H9 (cell line): ENCODE results near the gene C3. TPM values are rescaled to one million over a fixed set of nuclear protein-coding genes. Genes with fewer than 3 reads are reported as not detected.

ENCODE experiments used
- DNase-seq: peaks from one replicate; pipeline ENCODE4 v3.0.0-alpha.2; 2017
- H2AFZ ChIP-seq: one replicate; pipeline ENCODE4 v1.6.1; 2013; ENCODE audit warnings: mild to moderate bottlenecking, low read length, control low read depth, moderate library complexity
- H2AK5ac ChIP-seq: 2 replicates; pipeline ENCODE4 v1.6.1; 2013; ENCODE audit warnings: low read length, control low read depth, mixed read lengths; ENCODE audit not compliant: insufficient read length
- H2BK120ac ChIP-seq: one replicate; pipeline ENCODE4 v1.6.1; 2013; ENCODE audit warnings: low read depth, mild to moderate bottlenecking, low read length, control low read depth, inconsistent platforms; ENCODE audit not compliant: poor library complexity, severe bottlenecking
- H2BK12ac ChIP-seq: 2 replicates; pipeline ENCODE4 v1.6.1; 2013; ENCODE audit warnings: low read length, control low read depth, mixed read lengths, low read depth; ENCODE audit not compliant: insufficient read length
- H2BK15ac ChIP-seq: 2 replicates; pipeline ENCODE4 v1.6.1; 2013; ENCODE audit warnings: low read depth, low read length, control low read depth
- H2BK20ac ChIP-seq: one replicate; pipeline ENCODE4 v1.6.1; 2013; ENCODE audit warnings: low read depth, mild to moderate bottlenecking, low read length, control low read depth, inconsistent platforms; ENCODE audit not compliant: poor library complexity, severe bottlenecking
- H2BK5ac ChIP-seq: 2 replicates; pipeline ENCODE4 v1.6.1; 2013; ENCODE audit warnings: low read length, control low read depth, mixed read lengths; ENCODE audit not compliant: insufficient read length
- H3K14ac ChIP-seq: 2 replicates; pipeline ENCODE4 v1.6.1; 2013; ENCODE audit warnings: low read length, control low read depth; ENCODE audit not compliant: insufficient read depth
- H3K18ac ChIP-seq: 2 replicates; pipeline ENCODE4 v1.6.1; 2013; ENCODE audit warnings: low read depth, mild to moderate bottlenecking, mixed read lengths, low read length, control low read depth; ENCODE audit not compliant: insufficient read length
- H3K23ac ChIP-seq: 2 replicates; pipeline ENCODE4 v1.6.1; 2013; ENCODE audit warnings: low read length, control low read depth, mixed read lengths, low read depth; ENCODE audit not compliant: insufficient read length
- H3K23me2 ChIP-seq: 2 replicates; pipeline ENCODE4 v1.6.1; 2013; ENCODE audit warnings: low read depth, mild to moderate bottlenecking, mixed read lengths, low read length, control low read depth; ENCODE audit not compliant: insufficient read length, poor library complexity, severe bottlenecking
- H3K27ac ChIP-seq: 2 replicates; pipeline ENCODE4 v1.5.1; 2013; ENCODE audit warnings: low read length, control low read depth, mixed read lengths, low read depth; ENCODE audit not compliant: insufficient read length
- H3K27me3 ChIP-seq: 2 replicates; pipeline ENCODE4 v1.6.1; 2013; ENCODE audit warnings: low read length, control low read depth, inconsistent platforms; ENCODE audit not compliant: insufficient read depth
- H3K4ac ChIP-seq: 2 replicates; pipeline ENCODE4 v1.6.1; 2013; ENCODE audit warnings: low read depth, mild to moderate bottlenecking, control low read depth, inconsistent platforms, low read length, moderate library complexity
- H3K4me1 ChIP-seq: 2 replicates; pipeline ENCODE4 v1.6.1; 2013; ENCODE audit warnings: low read length, control low read depth, inconsistent platforms; ENCODE audit not compliant: insufficient read depth
- H3K4me2 ChIP-seq: 2 replicates; pipeline ENCODE4 v1.6.1; 2013; ENCODE audit warnings: low read length, control low read depth, mixed read lengths; ENCODE audit not compliant: insufficient read length, insufficient read depth
- H3K56ac ChIP-seq: 2 replicates; pipeline ENCODE4 v1.6.1; 2013; ENCODE audit warnings: low read depth, mild to moderate bottlenecking, mixed read lengths, low read length, control low read depth; ENCODE audit not compliant: insufficient read length
- H3K79me1 ChIP-seq: 2 replicates; pipeline ENCODE4 v1.6.1; 2013; ENCODE audit warnings: low read depth, mild to moderate bottlenecking, moderate library complexity, low read length, control low read depth, inconsistent platforms; ENCODE audit not compliant: insufficient read depth, poor library complexity, severe bottlenecking
- H3K79me2 ChIP-seq: 2 replicates; pipeline ENCODE4 v1.6.1; 2013; ENCODE audit warnings: low read length, control low read depth, inconsistent platforms; ENCODE audit not compliant: insufficient read depth
- H3K9ac ChIP-seq: 2 replicates; pipeline ENCODE4 v1.6.1; 2013; ENCODE audit warnings: low read length, control low read depth, mixed read lengths; ENCODE audit not compliant: insufficient read length; ENCODE audit errors: extremely low read depth
- H3K9me3 ChIP-seq: one replicate; pipeline ENCODE4 v1.6.1; 2013; ENCODE audit warnings: low read depth, low read length, inconsistent platforms; ENCODE audit not compliant: control insufficient read depth
- H3T11ph ChIP-seq: one replicate; pipeline ENCODE4 v1.6.1; 2013; ENCODE audit warnings: mild to moderate bottlenecking, low read length, control low read depth, inconsistent platforms
- H4K20me1 ChIP-seq: one replicate; pipeline ENCODE4 v1.6.1; 2013; ENCODE audit not compliant: control insufficient read depth, insufficient read length, insufficient read depth
- H4K5ac ChIP-seq: 2 replicates; pipeline ENCODE4 v1.6.1; 2013; ENCODE audit warnings: low read depth, mild to moderate bottlenecking, mixed read lengths, low read length, control low read depth; ENCODE audit not compliant: insufficient read length
- H4K8ac ChIP-seq: replicated peaks from 2 replicates; pipeline ENCODE4 v1.6.1; 2013; ENCODE audit warnings: low read length, control low read depth, mixed read lengths, low read depth; ENCODE audit not compliant: insufficient read length
- H4K91ac ChIP-seq: 2 replicates; pipeline ENCODE4 v1.6.1; 2013; ENCODE audit warnings: low read depth, mild to moderate bottlenecking, moderate library complexity, mixed read lengths, low read length, control low read depth; ENCODE audit not compliant: insufficient read length
- H3K27ac Mint-ChIP-seq, 3 experiments: 2 replicates in 2 of 3; 3 replicates in 1 of 3; pipeline ENCODE4 v1.8.0; 2020 to 2021; ENCODE audit warnings: mixed read lengths in 3 of 3, mild to moderate bottlenecking in 1 of 3, moderate library complexity in 1 of 3
- H3K27me3 Mint-ChIP-seq: 2 replicates; pipeline ENCODE4 v1.8.0; 2021; ENCODE audit warnings: low read depth, mild to moderate bottlenecking, moderate library complexity, mixed read lengths
- H3K36me3 Mint-ChIP-seq, 3 experiments: 2 replicates in 2 of 3; 3 replicates in 1 of 3; pipeline ENCODE4 v1.8.0; 2020 to 2021; ENCODE audit warnings: low read depth in 3 of 3, mixed read lengths in 3 of 3; ENCODE audit not compliant: insufficient read depth in 1 of 3
- H3K4me1 Mint-ChIP-seq, 2 experiments: 2 replicates each; pipeline ENCODE4 v1.8.0; 2020; ENCODE audit warnings: mixed read lengths in 2 of 2
- H3K4me3 Mint-ChIP-seq, 2 experiments: 2 replicates in 1 of 2; 3 replicates in 1 of 2; pipeline ENCODE4 v1.8.0; 2020 to 2021; ENCODE audit warnings: mild to moderate bottlenecking in 2 of 2, mixed read lengths in 2 of 2, moderate library complexity in 1 of 2
- H3K9me3 Mint-ChIP-seq, 2 experiments: 2 replicates in 1 of 2; 3 replicates in 1 of 2; pipeline ENCODE4 v1.8.0; 2020; ENCODE audit warnings: mild to moderate bottlenecking in 2 of 2, mixed read lengths in 2 of 2, moderate library complexity in 1 of 2
- WGBS: extraction: QIAGEN DNeasy Blood & Tissue Kit; methylation state at CpG from one replicate; pipeline ENCODE4 v1.1.7; 2013; ENCODE audit warnings: missing lambda C conversion rate, low lambda C conversion rate, mixed read lengths; ENCODE audit not compliant: insufficient read length; ENCODE audit errors: extremely low coverage; 5-methylcytosine and 5-hydroxymethylcytosine counted together
- total RNA-seq: library from RNA; stranded (reverse); gene quantifications from 2 replicates; pipeline ENCODE4 v1.2.1, GENCODE V29; 2021
- TF ChIP-seq, protein P1 (sequence below): fragments of 200-600 bp; sonication (generic); conservative IDR thresholded peaks from 3 replicates; pipeline ENCODE4 v1.8.0; 2021; ENCODE audit warnings: antibody characterized with exemption, mild to moderate bottlenecking

The C3 gene
- total RNA-seq, 1 experiment from 2014 or later = 5.9 TPM

DNA sequence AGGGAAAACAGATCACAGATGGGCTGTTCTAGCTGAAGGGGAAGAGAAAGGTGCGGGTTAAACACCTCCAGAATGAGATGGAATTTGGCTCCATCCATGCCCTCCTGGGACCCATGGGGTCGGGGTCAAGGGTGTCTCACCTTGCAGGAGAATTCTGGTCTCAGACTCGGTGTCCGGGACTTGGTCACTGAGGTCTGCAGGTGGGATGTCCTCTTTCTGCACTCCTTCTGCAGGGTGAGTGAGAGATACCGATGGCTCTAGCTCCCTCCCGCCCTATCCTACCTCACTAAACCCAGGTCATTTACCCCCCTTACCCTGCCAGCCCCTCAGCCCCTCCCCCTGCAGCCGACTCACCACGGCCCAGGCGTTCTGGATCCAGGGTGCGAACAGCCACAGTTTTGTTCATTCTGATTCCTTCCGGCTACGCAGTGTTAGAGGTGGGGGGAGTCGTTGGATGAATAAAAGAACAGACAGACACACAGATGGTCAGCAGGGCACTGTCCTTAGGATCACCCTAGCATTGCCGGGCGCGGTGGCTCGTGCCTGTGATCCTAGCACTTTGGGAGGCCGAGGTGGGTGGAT lies 24.1 kb downstream of the C3 start:
- no peak overlapping the region for H3T11ph ChIP-seq
- H3K27ac ChIP-seq = no peak overlapping the region
- no peak overlapping the region for H3K4me2 ChIP-seq
- Mint-ChIP-seq H3K4me3 (peak overlapping the region in 1 of 2 experiments; percentile 14; a peak in 1 of 5 replicates), H3K27ac (no peak overlapping the region), H3K9me3 (peaks cover 5 to 53% of the 10 kb centered on the region in 2 experiments; a peak in 3 of 5 replicates), H3K4me1 (peaks cover 1% of the 10 kb centered on the region in 2 experiments; a peak in 1 of 4 replicates), H3K27me3 (no peaks in the 10 kb centered on the region; the same call in 1 of the 2 replicates), H3K36me3 (peaks cover 0 to 4% (median 0%) of the 10 kb centered on the region in 3 experiments; a peak in 4 of 7 replicates)
- no peaks in the 10 kb centered on the region for H3K9me3 ChIP-seq
- no peak overlapping the region for H4K8ac ChIP-seq
- H2AK5ac ChIP-seq = no peak overlapping the region
- no peak overlapping the region for H3K4ac ChIP-seq
- no peak overlapping the region for H4K5ac ChIP-seq
- no peak overlapping the region for H2BK20ac ChIP-seq
- H3K79me1 ChIP-seq = no peaks in the 10 kb centered on the region
- TF ChIP-seq, protein P1, sequence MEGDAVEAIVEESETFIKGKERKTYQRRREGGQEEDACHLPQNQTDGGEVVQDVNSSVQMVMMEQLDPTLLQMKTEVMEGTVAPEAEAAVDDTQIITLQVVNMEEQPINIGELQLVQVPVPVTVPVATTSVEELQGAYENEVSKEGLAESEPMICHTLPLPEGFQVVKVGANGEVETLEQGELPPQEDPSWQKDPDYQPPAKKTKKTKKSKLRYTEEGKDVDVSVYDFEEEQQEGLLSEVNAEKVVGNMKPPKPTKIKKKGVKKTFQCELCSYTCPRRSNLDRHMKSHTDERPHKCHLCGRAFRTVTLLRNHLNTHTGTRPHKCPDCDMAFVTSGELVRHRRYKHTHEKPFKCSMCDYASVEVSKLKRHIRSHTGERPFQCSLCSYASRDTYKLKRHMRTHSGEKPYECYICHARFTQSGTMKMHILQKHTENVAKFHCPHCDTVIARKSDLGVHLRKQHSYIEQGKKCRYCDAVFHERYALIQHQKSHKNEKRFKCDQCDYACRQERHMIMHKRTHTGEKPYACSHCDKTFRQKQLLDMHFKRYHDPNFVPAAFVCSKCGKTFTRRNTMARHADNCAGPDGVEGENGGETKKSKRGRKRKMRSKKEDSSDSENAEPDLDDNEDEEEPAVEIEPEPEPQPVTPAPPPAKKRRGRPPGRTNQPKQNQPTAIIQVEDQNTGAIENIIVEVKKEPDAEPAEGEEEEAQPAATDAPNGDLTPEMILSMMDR = no peak
- no peaks in the 10 kb centered on the region for H3K79me2 ChIP-seq
- no peak overlapping the region for H2AFZ ChIP-seq
- H3K23me2 ChIP-seq = no peaks in the 10 kb centered on the region
- H4K91ac ChIP-seq = no peak overlapping the region
- H2BK120ac ChIP-seq = no peak overlapping the region
- no peak overlapping the region for H2BK12ac ChIP-seq
- H3K14ac ChIP-seq = no peak overlapping the region
- no peaks in the 10 kb centered on the region for H3K27me3 ChIP-seq
- no peak overlapping the region for H3K23ac ChIP-seq
- no peak overlapping the region for H3K56ac ChIP-seq
- H2BK5ac ChIP-seq = no peak overlapping the region
- no peaks in the 10 kb centered on the region for H3K4me1 ChIP-seq
- H3K18ac ChIP-seq = no peak overlapping the region
- H2BK15ac ChIP-seq = no peak overlapping the region
- DNase-seq = no peak
- H4K20me1 ChIP-seq = no peaks in the 10 kb centered on the region
- no peak overlapping the region for H3K9ac ChIP-seq
- no CpG with 5 or more reads among the region's 18 CpGs for WGBS
